HG03378 (cell line): Measurements from ENCODE around the gene SPIRE1.
"Not testable (repeated sequence)": the region's sequence is repeated elsewhere in the genome, so short reads cannot be mapped to it uniquely, and the experiment has no call there.

ENCODE experiments used
- ATAC-seq: cut with Tn5 transposase; IDR thresholded peaks from one replicate; pipeline ENCODE4 v1.9.1; 2021; ENCODE audit warnings: mild to moderate bottlenecking, moderate library complexity; ENCODE audit not compliant: unreplicated experiment

Gene SPIRE1

GRCh38 chr18:12556946-12557806 lies 100.7 kb downstream of the SPIRE1 start:
- no peak for ATAC-seq

- no peak for ATAC-seq
Measured at GRCh38 chr18:12554796-12555388, 103.0 kb downstream of the SPIRE1 start.

GRCh38 chr18:12552879-12553242 lies 105.0 kb downstream of the SPIRE1 start:
- ATAC-seq = no peak

GRCh38 chr18:12551943-12552878 lies 105.7 kb downstream of the SPIRE1 start:
- not testable (repeated sequence) for ATAC-seq

GRCh38 chr18:12551466-12551865 lies 106.4 kb downstream of the SPIRE1 start:
- ATAC-seq = not testable (repeated sequence)

- ATAC-seq = no peak
Measured at GRCh38 chr18:12543697-12544096, 114.2 kb downstream of the SPIRE1 start.

GRCh38 chr18:12540751-12541150 lies 117.2 kb downstream of the SPIRE1 start:
- ATAC-seq = no peak

- not testable (repeated sequence) for ATAC-seq
Measured at GRCh38 chr18:12539158-12539557, 118.7 kb downstream of the SPIRE1 start.

- no peak for ATAC-seq
Measured at GRCh38 chr18:12534820-12535219, 123.1 kb downstream of the SPIRE1 start.

GRCh38 chr18:12532661-12533060 lies 125.2 kb downstream of the SPIRE1 start:
- no peak for ATAC-seq

GRCh38 chr18:12531749-12532148 lies 126.2 kb downstream of the SPIRE1 start:
- no peak for ATAC-seq

GRCh38 chr18:12520442-12520992 lies 137.4 kb downstream of the SPIRE1 start:
- no peak for ATAC-seq

GRCh38 chr18:12518832-12519531 lies 138.9 kb downstream of the SPIRE1 start:
- ATAC-seq = no peak

- ATAC-seq = no peak
Measured at GRCh38 chr18:12518326-12518725, 139.6 kb downstream of the SPIRE1 start.

GRCh38 chr18:12517142-12517825 lies 140.6 kb downstream of the SPIRE1 start:
- ATAC-seq = no peak

GRCh38 chr18:12516049-12516630 lies 141.8 kb downstream of the SPIRE1 start:
- ATAC-seq = no peak

- no peak for ATAC-seq
Measured at GRCh38 chr18:12515550-12515949, 142.4 kb downstream of the SPIRE1 start.

GRCh38 chr18:12507007-12507406 lies 150.9 kb downstream of the SPIRE1 start:
- ATAC-seq = no peak

- ATAC-seq = no peak
Measured at GRCh38 chr18:12500986-12501385, 156.9 kb downstream of the SPIRE1 start.
